HepG2 (cell line): ENCODE data around the gene HPDL. TPM values are rescaled to one million over a fixed set of nuclear protein-coding genes. Genes with fewer than 3 reads are reported as not detected.
"Not testable (repeated sequence)": the region's sequence is repeated elsewhere in the genome, so short reads cannot be mapped to it uniquely, and the experiment has no call there.

Experiments
- ATAC-seq: fragments of 200-7000 bp; cut with Tn5 transposase; 3 replicates; pipeline ENCODE4 v1.9.1; 2020; ENCODE audit warnings: mild to moderate bottlenecking, moderate library complexity
- BruUV-seq: library from RNA; stranded (reverse); fragments of 400-500 nt; replicated peaks from 2 replicates; lab custom pipeline; 2021; lab: Mats Ljungman, UMichigan
- CTCF ChIA-PET: fragments of 300-600 bp; formaldehyde crosslinking; extraction: SDS; loops from one replicate; lab custom pipeline; 2021; ENCODE audit warnings: low total read pairs, inconsistent platforms, low intra/inter-chr PET ratio; lab: Yijun Ruan, JAX
- POLR2A ChIA-PET: fragments of 350-600 bp; sonication (Branson Sonifier 250); formaldehyde crosslinking; loops from one replicate; lab custom pipeline; 2020; ENCODE audit warnings: antibody characterized with exemption, inconsistent platforms; lab: Yijun Ruan, JAX
- DNase-seq: peaks from one replicate; pipeline ENCODE4 v3.0.0-alpha.2; 2015; ENCODE audit warnings: low spot score
- FAIRE-seq: peaks from 3 replicates; lab custom pipeline; 2011; peaks lifted over from hg19 to GRCh38; lab: Jason Lieb, UNC
- H2AFZ ChIP-seq: one replicate; pipeline ENCODE4 v1.6.1; 2011; ENCODE audit warnings: low read length, inconsistent platforms
- H3K27ac ChIP-seq: fragments of 300-600 bp; 3 replicates; pipeline ENCODE4 v1.8.0; 2011; ENCODE audit warnings: mixed run types, mild to moderate bottlenecking, mixed read lengths, low read length, inconsistent platforms; ENCODE audit not compliant: insufficient read depth; ENCODE audit errors: extremely low read length
- H3K27me3 ChIP-seq, 2 experiments: fragments of 200-600 bp in 1 of 2; 2 replicates in 1 of 2; 3 replicates in 1 of 2; pipeline versions ENCODE4 v1.6.0 to v1.8.0; 2011; ENCODE audit warnings: low read length in 2 of 2, mild to moderate bottlenecking in 2 of 2, moderate library complexity in 2 of 2, inconsistent platforms in 1 of 2; ENCODE audit not compliant: insufficient read depth in 2 of 2, control insufficient read depth in 1 of 2
- H3K36me3 ChIP-seq, 2 experiments: fragments of 200-600 bp in 1 of 2; replicated peaks in 1 of 2; 2 replicates in 1 of 2; 3 replicates in 1 of 2; pipeline versions ENCODE4 v1.5.1 to v1.8.0; 2011; ENCODE audit warnings: low read length in 2 of 2, inconsistent platforms in 1 of 2; ENCODE audit not compliant: insufficient read depth in 2 of 2, control insufficient read depth in 1 of 2
- H3K4me1 ChIP-seq: 2 replicates; pipeline ENCODE4 v1.5.1; 2012; ENCODE audit warnings: low read length, inconsistent platforms; ENCODE audit not compliant: insufficient read depth
- H3K4me2 ChIP-seq: 2 replicates; pipeline ENCODE4 v1.6.0; 2011; ENCODE audit warnings: low read depth, low read length, inconsistent platforms
- H3K4me3 ChIP-seq, 3 experiments: fragments of 200-600 bp in 1 of 3; sonication (generic), shearing (Covaris generic) in 1 of 3; replicated peaks in 1 of 3; 2 replicates each; pipeline ENCODE4 v1.5.1; 2011 to 2016; ENCODE audit warnings: low read length in 3 of 3, inconsistent platforms in 2 of 3, low read depth in 2 of 3, mild to moderate bottlenecking in 2 of 3, control low read depth in 1 of 3, mixed read lengths in 1 of 3; ENCODE audit not compliant: insufficient read depth in 1 of 3
- H3K79me2 ChIP-seq: one replicate; pipeline ENCODE4 v1.6.1; 2011; ENCODE audit warnings: low read length, inconsistent platforms; ENCODE audit not compliant: insufficient read depth
- H3K9ac ChIP-seq: 2 replicates; pipeline ENCODE4 v1.6.0; 2011; ENCODE audit warnings: mild to moderate bottlenecking, low read depth, low read length, inconsistent platforms; ENCODE audit not compliant: insufficient read depth
- H3K9me3 ChIP-seq: 2 replicates; pipeline ENCODE4 v1.5.1; 2012; ENCODE audit warnings: mild to moderate bottlenecking, low read length
- H4K20me1 ChIP-seq: 2 replicates; pipeline ENCODE4 v1.6.0; 2011; ENCODE audit warnings: inconsistent platforms, mild to moderate bottlenecking, low read length, moderate library complexity; ENCODE audit not compliant: insufficient read depth
- WGBS: methylation state at CpG from one replicate; pipeline ENCODE4 v1.1.6; 2017; ENCODE audit warnings: low lambda C conversion rate; 5-methylcytosine and 5-hydroxymethylcytosine counted together
- in situ Hi-C: cut with HindIII; loops from 2 replicates; pipeline ENCODE4 v1.10.0; 2017; ENCODE audit warnings: low pct_unique_long_range_greater_than_20kb; ENCODE audit not compliant: extremely low pct_ligation_motif_present
- intact Hi-C: fragments of 100-400 bp; cut with micrococcal nuclease; formaldehyde crosslinking; loops from one replicate; pipeline ENCODE4 v1.10.0; 2022; ENCODE audit not compliant: unreplicated experiment
- polyA plus RNA-seq, 8 experiments: library from polyadenylated mRNA; depleted of rRNA in 3 of 8; stranded (reverse) in 7 of 8; unstranded in 1 of 8; fragments of >200 nt; fragmentation: Illumina TruSeq in 4 of 8; extraction: Trizol in 4 of 8; gene quantifications; 2 replicates each; pipeline versions ENCODE4 v1.2.1 to v1.2.3, GENCODE V29; 2011 to 2016; ENCODE audit warnings: low read depth in 4 of 8, missing spikeins in 1 of 8, mixed read lengths in 1 of 8; ENCODE audit not compliant: insufficient read depth in 1 of 8
- total RNA-seq, 5 experiments: library from RNA; depleted of rRNA; stranded (reverse); fragments of >200 nt; fragmentation: Illumina TruSeq; extraction: Trizol; gene quantifications; 2 replicates each; pipeline ENCODE4 v1.2.3, GENCODE V29; 2016; ENCODE audit warnings: low read depth in 1 of 5
- TF ChIP-seq, protein P1 (sequence below): sonication (generic); formaldehyde crosslinking; IDR thresholded peaks from 2 replicates; pipeline ENCODE4 v1.4.0; 2020; ENCODE audit warnings: missing genetic modification reagents, borderline replicate concordance

HPDL gene
- total and polyA plus RNA-seq, 2 of the 13 experiments (the other 11 are each of a cell fraction or from before 2014, with no cell fraction given): not detected

DNA sequence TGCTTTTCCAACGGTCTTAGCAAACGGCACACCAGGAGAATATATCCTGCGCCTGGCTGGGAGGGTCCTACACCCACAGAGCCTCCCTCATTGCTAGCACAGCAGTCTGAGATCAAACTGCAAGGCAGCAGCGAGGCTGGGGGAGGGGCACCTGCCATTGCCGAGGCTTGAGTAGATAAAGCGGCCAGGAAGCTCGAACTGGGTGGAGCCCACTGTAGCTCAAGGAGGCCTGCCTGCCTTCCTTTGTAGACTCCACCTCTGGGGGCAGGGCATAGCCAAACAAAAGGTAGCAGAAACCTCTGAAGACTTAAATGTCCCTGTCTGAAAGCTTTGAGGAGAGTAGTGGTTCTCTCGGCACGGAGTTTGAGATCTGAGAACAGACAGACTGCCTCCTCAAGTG lies 41.8 kb upstream of the HPDL start:
- H3K27ac ChIP-seq, CTCF ChIA-PET, H3K27me3 ChIP-seq, H4K20me1 ChIP-seq, intact Hi-C loops, H3K36me3 ChIP-seq, FAIRE-seq, in situ Hi-C loops, H3K4me3 ChIP-seq, BruUV-seq, H3K9ac ChIP-seq, H3K79me2 ChIP-seq, H3K4me1 ChIP-seq, ATAC-seq, DNase-seq, H3K9me3 ChIP-seq: not testable (repeated sequence)
- Histone ChIP-seq H3K4me2 (peak overlapping the region; percentile 55; the same call in 1 of the 2 replicates), H2AFZ (peak overlapping the region; percentile 15)
- TF ChIP-seq, protein P1, sequence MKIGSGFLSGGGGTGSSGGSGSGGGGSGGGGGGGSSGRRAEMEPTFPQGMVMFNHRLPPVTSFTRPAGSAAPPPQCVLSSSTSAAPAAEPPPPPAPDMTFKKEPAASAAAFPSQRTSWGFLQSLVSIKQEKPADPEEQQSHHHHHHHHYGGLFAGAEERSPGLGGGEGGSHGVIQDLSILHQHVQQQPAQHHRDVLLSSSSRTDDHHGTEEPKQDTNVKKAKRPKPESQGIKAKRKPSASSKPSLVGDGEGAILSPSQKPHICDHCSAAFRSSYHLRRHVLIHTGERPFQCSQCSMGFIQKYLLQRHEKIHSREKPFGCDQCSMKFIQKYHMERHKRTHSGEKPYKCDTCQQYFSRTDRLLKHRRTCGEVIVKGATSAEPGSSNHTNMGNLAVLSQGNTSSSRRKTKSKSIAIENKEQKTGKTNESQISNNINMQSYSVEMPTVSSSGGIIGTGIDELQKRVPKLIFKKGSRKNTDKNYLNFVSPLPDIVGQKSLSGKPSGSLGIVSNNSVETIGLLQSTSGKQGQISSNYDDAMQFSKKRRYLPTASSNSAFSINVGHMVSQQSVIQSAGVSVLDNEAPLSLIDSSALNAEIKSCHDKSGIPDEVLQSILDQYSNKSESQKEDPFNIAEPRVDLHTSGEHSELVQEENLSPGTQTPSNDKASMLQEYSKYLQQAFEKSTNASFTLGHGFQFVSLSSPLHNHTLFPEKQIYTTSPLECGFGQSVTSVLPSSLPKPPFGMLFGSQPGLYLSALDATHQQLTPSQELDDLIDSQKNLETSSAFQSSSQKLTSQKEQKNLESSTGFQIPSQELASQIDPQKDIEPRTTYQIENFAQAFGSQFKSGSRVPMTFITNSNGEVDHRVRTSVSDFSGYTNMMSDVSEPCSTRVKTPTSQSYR: peak; percentile 78; the same call in 1 of the 2 replicates
- 24% methylated on average over 4 of the region's 9 CpGs for WGBS
- POLR2A ChIA-PET: interaction anchor here (1.0 to 2.2 kb wide), 2 partner anchors 18 to 65 kb away, joined by 3 to 10 read pairs; no protein-coding TSS in a partner anchor

DNA sequence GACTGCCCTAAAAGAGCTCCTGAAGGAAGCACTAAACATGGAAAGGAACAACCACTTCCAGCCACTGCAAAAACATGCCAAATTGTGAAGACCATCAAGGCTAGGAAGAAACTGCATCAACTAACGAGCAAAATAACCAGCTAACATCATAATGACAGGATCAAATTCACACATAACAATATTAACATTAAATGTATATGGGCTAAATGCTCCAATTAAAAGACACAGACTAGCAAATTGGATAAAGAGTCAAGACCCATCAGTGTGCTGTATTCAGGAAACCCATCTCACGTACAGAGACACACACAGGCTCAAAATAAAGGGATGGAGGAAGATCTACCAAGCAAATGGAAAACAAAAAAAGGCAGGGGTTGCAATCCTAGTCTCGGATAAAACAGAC lies 40.2 kb upstream of the HPDL start:
- intact Hi-C loops: not testable (repeated sequence)

DNA sequence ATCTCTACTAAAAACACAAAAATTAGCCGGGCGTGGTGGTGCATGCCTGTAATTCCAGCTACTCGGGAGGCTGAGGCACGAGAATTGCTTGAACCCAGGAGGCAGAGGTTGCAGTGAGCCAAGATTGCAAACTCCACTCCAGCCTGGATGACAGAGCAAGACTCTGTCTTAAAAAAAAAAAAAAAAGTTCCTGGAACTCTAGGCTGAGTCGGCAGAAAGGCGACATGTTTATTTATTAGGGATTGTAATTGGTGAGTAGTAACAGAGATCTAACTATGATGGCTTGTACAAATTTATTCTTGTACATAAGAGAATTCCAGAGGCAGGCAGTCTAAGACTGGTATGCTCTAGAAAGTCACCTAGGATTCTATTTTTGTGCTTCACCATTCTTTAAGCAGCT lies 35.7 kb upstream of the HPDL start:
- CTCF ChIA-PET, H3K4me3 ChIP-seq, H3K4me2 ChIP-seq, H3K27ac ChIP-seq, DNase-seq, FAIRE-seq, H3K79me2 ChIP-seq, H2AFZ ChIP-seq, H3K9me3 ChIP-seq, H4K20me1 ChIP-seq, H3K9ac ChIP-seq, H3K27me3 ChIP-seq, intact Hi-C loops, in situ Hi-C loops, ATAC-seq, POLR2A ChIA-PET, BruUV-seq, H3K36me3 ChIP-seq: not testable (repeated sequence)
- 70% methylated on average over 6 of the region's 6 CpGs for WGBS
- peaks cover 25% of the 10 kb centered on the region for H3K4me1 ChIP-seq

More for the DNA sequence above, 40.2 kb upstream of the HPDL start:
- FAIRE-seq, POLR2A ChIA-PET, H3K4me1 ChIP-seq, H3K36me3 ChIP-seq, in situ Hi-C loops, H3K27ac ChIP-seq, ATAC-seq, H4K20me1 ChIP-seq, H3K27me3 ChIP-seq, CTCF ChIA-PET, H2AFZ ChIP-seq, H3K9ac ChIP-seq, H3K79me2 ChIP-seq, DNase-seq, H3K4me3 ChIP-seq, H3K4me2 ChIP-seq, H3K9me3 ChIP-seq, BruUV-seq: not testable (repeated sequence)
- 40% methylated on average over 3 of the region's 3 CpGs for whole genome bisulfite sequencing
